SK-N-SH treated with all-trans-retinoic acid at 6 μM for 48 hours (cell line): Measurements from ENCODE around the gene EMC1.

ENCODE experiments used
- GLIS3 ChIP-seq: fragments of 250-450 bp; sonication (Bioruptor Pico); IDR thresholded peaks from 2 replicates; pipeline ENCODE4 v1.5.0; 2020; ENCODE audit warnings: mild to moderate bottlenecking, moderate library complexity
- ZFP30 ChIP-seq: fragments of 450-650 bp; formaldehyde crosslinking; IDR thresholded peaks from 2 replicates; pipeline ENCODE4 v1.5.0; 2022; ENCODE audit warnings: mild to moderate bottlenecking, moderate library complexity
- TF ChIP-seq, protein P1 (sequence below): fragments of 250-450 bp; sonication (Bioruptor Pico); IDR thresholded peaks from 2 replicates; pipeline ENCODE4 v1.8.0; 2020; ENCODE audit warnings: mild to moderate bottlenecking, moderate library complexity, borderline replicate concordance

DNA sequence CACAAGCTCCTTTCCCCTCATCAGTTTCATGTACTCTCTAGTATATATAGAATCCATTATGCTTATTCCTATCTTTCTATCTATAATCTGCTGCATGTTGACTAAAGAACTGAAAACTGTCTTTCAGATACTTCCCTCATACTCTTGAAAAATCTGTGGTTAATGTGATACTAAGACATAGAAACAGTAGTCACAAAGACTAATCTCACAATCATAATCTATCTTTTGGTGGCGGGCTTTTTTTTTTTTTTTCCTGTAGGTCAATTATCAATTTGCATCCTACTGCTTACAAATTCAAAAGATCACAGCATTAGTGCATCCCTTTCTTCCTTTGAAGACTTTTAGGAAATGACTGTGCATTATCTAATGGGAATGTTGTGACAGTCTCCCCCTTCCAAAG is 45.9 kb downstream of the EMC1 start:
- TF ChIP-seq, protein P1, sequence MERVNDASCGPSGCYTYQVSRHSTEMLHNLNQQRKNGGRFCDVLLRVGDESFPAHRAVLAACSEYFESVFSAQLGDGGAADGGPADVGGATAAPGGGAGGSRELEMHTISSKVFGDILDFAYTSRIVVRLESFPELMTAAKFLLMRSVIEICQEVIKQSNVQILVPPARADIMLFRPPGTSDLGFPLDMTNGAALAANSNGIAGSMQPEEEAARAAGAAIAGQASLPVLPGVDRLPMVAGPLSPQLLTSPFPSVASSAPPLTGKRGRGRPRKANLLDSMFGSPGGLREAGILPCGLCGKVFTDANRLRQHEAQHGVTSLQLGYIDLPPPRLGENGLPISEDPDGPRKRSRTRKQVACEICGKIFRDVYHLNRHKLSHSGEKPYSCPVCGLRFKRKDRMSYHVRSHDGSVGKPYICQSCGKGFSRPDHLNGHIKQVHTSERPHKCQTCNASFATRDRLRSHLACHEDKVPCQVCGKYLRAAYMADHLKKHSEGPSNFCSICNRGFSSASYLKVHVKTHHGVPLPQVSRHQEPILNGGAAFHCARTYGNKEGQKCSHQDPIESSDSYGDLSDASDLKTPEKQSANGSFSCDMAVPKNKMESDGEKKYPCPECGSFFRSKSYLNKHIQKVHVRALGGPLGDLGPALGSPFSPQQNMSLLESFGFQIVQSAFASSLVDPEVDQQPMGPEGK: no peak
- TF ChIP-seq ZFP30 (CRISPR knock-in tag): no peak
- no peak for TF ChIP-seq GLIS3 (CRISPR knock-in tag)
